Measurements from ENCODE around the gene NCL. TPM values are rescaled to one million over a fixed set of nuclear protein-coding genes. Genes with fewer than 3 reads are reported as not detected.

Gene NCL
- total and polyA plus RNA-seq, 2 of the 13 experiments (the other 11 are each of a cell fraction or from before 2014, with no cell fraction given): 105 to 779 TPM

DNA sequence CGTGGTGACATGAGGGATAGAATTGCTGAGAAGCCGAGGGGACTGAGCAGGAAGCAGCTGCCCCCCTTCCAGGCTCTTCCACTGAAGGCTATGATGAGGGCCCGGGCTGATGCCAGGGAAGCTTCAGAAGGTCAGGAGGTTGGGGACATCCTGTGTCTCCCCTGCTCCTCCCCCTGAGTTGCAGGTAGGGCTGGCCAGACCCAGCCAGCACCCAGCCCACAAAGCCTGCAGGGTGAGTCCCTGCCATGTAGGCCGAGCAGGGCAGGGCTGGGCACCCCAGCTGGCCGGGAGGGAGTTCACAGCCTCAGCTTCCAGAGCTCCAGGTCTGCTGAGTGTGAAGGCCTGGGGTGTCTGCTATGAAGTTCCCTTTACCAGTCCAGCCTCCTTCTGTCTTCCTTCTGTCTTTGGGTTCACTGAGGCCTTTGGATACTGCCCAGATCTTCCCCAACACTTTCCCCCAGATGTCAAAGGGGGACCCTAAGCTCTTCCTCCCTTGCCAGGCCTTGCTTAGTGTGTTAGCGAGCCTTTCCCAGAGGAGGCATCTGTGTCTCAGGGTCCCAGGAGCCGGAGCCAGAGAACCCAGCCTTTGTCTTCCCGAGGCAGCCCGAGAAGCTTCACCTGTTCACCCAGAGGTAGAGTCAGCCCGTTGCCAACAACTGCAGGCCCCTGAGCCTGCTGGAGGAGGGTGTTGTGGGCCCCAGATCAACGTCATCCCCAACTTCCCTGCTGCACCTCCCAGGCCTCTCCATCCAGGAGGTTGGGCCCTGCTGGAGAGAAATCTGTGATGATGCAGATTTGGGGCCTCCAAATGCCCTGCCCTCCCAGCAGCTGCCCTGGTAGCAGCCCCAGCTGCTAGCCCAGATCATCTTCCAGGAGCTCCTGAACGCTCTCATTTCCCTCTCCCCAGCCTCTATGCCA, 3.6 kb upstream of the NCL start:
- in situ Hi-C loops (cut with HindIII; ENCODE audit: extremely low pct_ligation_motif_present, low pct_unique_long_range_greater_than_20kb): no loop called here
- H3K27me3 ChIP-seq (ENCODE audit: control insufficient read depth in 1 of 2, insufficient read depth in 2 of 2, low read length in 2 of 2): peaks cover 2 to 6% of the 10 kb centered on the region in 2 experiments; a peak in 3 of 5 replicates
- TF ChIP-seq ZNF33B (CRISPR knock-in tag; IDR thresholded peaks at IDR 0.05): no peak
- TF ChIP-seq CCDC6 (CRISPR knock-in tag; IDR thresholded peaks at IDR 0.05): peak; percentile 43; the same call in 1 of the 2 replicates
- TF ChIP-seq, protein P1, sequence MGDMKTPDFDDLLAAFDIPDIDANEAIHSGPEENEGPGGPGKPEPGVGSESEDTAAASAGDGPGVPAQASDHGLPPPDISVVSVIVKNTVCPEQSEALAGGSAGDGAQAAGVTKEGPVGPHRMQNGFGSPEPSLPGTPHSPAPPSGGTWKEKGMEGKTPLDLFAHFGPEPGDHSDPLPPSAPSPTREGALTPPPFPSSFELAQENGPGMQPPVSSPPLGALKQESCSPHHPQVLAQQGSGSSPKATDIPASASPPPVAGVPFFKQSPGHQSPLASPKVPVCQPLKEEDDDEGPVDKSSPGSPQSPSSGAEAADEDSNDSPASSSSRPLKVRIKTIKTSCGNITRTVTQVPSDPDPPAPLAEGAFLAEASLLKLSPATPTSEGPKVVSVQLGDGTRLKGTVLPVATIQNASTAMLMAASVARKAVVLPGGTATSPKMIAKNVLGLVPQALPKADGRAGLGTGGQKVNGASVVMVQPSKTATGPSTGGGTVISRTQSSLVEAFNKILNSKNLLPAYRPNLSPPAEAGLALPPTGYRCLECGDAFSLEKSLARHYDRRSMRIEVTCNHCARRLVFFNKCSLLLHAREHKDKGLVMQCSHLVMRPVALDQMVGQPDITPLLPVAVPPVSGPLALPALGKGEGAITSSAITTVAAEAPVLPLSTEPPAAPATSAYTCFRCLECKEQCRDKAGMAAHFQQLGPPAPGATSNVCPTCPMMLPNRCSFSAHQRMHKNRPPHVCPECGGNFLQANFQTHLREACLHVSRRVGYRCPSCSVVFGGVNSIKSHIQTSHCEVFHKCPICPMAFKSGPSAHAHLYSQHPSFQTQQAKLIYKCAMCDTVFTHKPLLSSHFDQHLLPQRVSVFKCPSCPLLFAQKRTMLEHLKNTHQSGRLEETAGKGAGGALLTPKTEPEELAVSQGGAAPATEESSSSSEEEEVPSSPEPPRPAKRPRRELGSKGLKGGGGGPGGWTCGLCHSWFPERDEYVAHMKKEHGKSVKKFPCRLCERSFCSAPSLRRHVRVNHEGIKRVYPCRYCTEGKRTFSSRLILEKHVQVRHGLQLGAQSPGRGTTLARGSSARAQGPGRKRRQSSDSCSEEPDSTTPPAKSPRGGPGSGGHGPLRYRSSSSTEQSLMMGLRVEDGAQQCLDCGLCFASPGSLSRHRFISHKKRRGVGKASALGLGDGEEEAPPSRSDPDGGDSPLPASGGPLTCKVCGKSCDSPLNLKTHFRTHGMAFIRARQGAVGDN (CRISPR knock-in tag; IDR thresholded peaks at IDR 0.05): peak; percentile 34; the same call in 1 of the 2 replicates
- TF ChIP-seq, protein P2, sequence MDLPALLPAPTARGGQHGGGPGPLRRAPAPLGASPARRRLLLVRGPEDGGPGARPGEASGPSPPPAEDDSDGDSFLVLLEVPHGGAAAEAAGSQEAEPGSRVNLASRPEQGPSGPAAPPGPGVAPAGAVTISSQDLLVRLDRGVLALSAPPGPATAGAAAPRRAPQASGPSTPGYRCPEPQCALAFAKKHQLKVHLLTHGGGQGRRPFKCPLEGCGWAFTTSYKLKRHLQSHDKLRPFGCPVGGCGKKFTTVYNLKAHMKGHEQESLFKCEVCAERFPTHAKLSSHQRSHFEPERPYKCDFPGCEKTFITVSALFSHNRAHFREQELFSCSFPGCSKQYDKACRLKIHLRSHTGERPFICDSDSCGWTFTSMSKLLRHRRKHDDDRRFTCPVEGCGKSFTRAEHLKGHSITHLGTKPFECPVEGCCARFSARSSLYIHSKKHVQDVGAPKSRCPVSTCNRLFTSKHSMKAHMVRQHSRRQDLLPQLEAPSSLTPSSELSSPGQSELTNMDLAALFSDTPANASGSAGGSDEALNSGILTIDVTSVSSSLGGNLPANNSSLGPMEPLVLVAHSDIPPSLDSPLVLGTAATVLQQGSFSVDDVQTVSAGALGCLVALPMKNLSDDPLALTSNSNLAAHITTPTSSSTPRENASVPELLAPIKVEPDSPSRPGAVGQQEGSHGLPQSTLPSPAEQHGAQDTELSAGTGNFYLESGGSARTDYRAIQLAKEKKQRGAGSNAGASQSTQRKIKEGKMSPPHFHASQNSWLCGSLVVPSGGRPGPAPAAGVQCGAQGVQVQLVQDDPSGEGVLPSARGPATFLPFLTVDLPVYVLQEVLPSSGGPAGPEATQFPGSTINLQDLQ (CRISPR knock-in tag; IDR thresholded peaks at IDR 0.05): 0 out of 2 replicates have a peak, but pooled peaks have one; percentile 40
- peak; percentile 61; the same call in 1 of the 2 replicates for TF ChIP-seq ZNF263 (CRISPR knock-in tag; IDR thresholded peaks at IDR 0.05)
- TF ChIP-seq ZNF792 (CRISPR knock-in tag; IDR thresholded peaks at IDR 0.05): no peak
- no peak overlapping the region for H2AFZ ChIP-seq (ENCODE audit: low read length)
- H3K27ac ChIP-seq (ENCODE audit: extremely low read length, insufficient read depth, low read length): no peak overlapping the region
- H3K9ac ChIP-seq (ENCODE audit: insufficient read depth, low read depth, low read length): no peak overlapping the region
- H4K20me1 ChIP-seq (ENCODE audit: insufficient read depth, low read length): peaks cover 13% of the 10 kb centered on the region
- no peaks in the 10 kb centered on the region for H3K9me3 ChIP-seq (ENCODE audit: low read length)
- CTCF ChIA-PET (ENCODE audit: low intra/inter-chr PET ratio, low total read pairs): no interaction called here
- POLR2A ChIA-PET: interaction anchor here (1.0 to 3.3 kb wide), 4 partner anchors 9 to 15 kb away, joined by 3 to 11 read pairs (median 4); no protein-coding TSS in a partner anchor
- peak overlapping the region; percentile 35; the same call in 1 of the 2 replicates for H3K4me2 ChIP-seq (ENCODE audit: low read depth, low read length)
- ATAC-seq (no peak), DNase-seq (ENCODE audit: low spot score) (no peak), FAIRE-seq (no peak)
- intact Hi-C loops (cut with micrococcal nuclease; ENCODE audit: unreplicated experiment): no loop called here
- H3K79me2 ChIP-seq (ENCODE audit: insufficient read depth, low read length): peaks cover 21% of the 10 kb centered on the region
- H3K36me3 ChIP-seq (replicated peaks in 1 of 2; ENCODE audit: control insufficient read depth in 1 of 2, insufficient read depth in 2 of 2, low read length in 2 of 2): peaks cover 0 to 4% of the 10 kb centered on the region in 2 experiments; a peak in 1 of 5 replicates
- BruUV-seq (replicated peaks): no TSS peak
- WGBS (ENCODE audit: low lambda C conversion rate): 28% methylated on average over 12 of the region's 12 CpGs
- H3K4me1 ChIP-seq (ENCODE audit: insufficient read depth, low read length): peaks cover 22% of the 10 kb centered on the region
- H3K4me3 ChIP-seq (replicated peaks in 1 of 3; ENCODE audit: insufficient read depth in 1 of 3, low read depth in 2 of 3, low read length in 3 of 3): peak overlapping the region in 1 of 3 experiments; percentile 26; a peak in 1 of 6 replicates

Measured in HepG2 (cell line).